HUES6 (cell line): ENCODE data around the gene SEMA7A.
"Not testable (repeated sequence)": the region's sequence is repeated elsewhere in the genome, so short reads cannot be mapped to it uniquely, and the experiment has no call there.

Experiments
- H3K27ac ChIP-seq: 2 replicates; pipeline ENCODE4 v1.7.0; 2013; ENCODE audit warnings: low read depth, mild to moderate bottlenecking, low read length, inconsistent platforms
- H3K27me3 ChIP-seq: 2 replicates; pipeline ENCODE4 v1.6.1; 2013; ENCODE audit warnings: low read length; ENCODE audit not compliant: control insufficient read depth, insufficient read depth
- H3K36me3 ChIP-seq: 2 replicates; pipeline ENCODE4 v1.6.1; 2013; ENCODE audit warnings: low read length; ENCODE audit not compliant: control insufficient read depth, insufficient read depth
- H3K4me1 ChIP-seq: 2 replicates; pipeline ENCODE4 v1.6.1; 2013; ENCODE audit warnings: low read length; ENCODE audit not compliant: control insufficient read depth, insufficient read depth
- H3K4me3 ChIP-seq: 2 replicates; pipeline ENCODE4 v1.5.1; 2013; ENCODE audit warnings: low read depth, low read length
- H3K9ac ChIP-seq: one replicate; pipeline ENCODE4 v1.6.1; 2013; ENCODE audit warnings: mild to moderate bottlenecking, low read length
- H3K9me3 ChIP-seq: 2 replicates; pipeline ENCODE4 v1.6.1; 2013; ENCODE audit warnings: low read depth, low read length; ENCODE audit not compliant: control insufficient read depth, insufficient read depth

SEMA7A gene

DNA sequence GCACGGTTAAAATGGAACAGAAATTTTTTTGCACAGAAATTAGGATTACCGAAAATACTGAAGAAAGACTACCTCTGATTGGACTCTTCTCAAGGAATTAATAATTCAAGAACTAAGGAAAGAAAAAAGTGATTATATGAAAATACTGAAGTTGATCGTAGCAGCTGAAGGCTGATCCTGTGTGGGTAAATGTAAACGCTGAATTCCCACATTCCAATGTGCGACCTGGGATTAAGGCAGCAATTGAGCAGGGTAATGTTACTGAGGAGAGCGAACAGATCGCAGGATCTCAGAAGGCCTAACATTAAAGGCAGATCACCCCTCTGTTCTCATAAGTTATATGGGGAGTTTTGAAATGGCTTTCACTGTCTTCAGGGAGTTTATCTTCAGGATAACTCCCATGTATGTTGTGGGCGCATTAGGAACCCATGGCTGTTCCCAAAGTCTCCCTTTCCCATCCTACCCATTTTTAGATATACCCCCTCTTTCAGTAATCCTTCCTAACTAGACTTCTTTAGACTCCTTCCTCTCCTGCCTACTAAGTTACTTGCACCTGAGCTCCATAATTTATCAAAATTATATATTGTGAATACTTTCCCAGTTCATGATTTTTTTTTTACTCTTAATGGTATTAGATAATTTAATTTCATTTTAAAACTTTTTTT lies 28.2 kb upstream of the SEMA7A start:
- Histone ChIP-seq H3K4me3 (peak overlapping the region; percentile 77), H3K4me1 (peaks cover 5% of the 10 kb centered on the region; the same call in 1 of the 2 replicates), H3K9ac (peak overlapping the region; percentile 69), H3K9me3 (peaks cover 3% of the 10 kb centered on the region; the same call in 1 of the 2 replicates), H3K27ac (peak overlapping the region; percentile 8; the same call in 1 of the 2 replicates), H3K27me3 (no peaks in the 10 kb centered on the region), H3K36me3 (peaks cover 11% of the 10 kb centered on the region; the same call in 1 of the 2 replicates)

DNA sequence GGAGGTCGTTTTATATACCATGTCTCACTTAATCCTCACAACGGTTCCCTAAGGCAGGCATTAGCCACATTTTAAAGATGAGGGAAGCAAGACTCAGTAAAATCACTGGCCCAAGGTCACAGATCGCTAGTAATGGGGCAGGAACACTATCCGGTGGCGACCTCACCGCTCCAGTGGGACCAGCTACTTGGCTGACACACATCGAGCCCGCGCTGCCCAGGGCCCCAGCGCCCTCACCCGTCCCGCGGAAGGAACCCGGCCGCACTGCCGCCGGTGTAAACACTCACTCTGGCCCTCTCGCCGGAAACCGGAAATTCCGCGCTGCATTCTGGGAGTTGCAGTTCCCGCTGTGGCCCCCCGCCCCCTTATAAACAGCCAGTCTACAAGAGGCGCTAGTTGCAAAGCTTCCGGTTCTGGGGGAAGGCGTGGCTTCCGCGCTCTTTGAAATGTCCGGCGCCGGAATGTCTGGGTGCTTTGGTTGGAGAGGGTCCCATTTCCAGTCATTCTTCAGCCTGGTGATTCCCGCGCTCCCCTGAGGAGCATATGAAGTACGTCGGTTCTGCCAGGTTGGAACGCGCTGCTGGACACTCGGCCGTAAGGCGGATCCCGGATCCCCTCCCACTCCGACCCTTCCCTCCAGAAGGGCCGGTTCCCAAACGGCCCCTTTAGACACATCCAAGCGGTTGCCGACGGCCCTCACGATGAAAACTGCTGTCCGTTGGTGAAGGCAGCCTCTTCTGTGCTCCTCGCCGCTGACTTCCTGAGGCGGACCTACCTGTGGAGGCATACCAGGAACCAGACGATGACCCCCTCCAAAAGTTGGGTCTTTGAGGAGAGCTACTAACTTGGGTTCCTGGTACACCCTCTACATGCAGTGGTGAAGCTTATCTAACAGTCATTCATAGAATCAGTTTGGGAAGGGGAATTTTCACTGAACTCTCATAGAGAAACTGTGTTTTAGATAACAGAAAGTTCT lies 27.4 kb upstream of the SEMA7A start, which contains the start of gene UBL7:
Gene UBL7 (minus strand): TSS at position 290 of the 976 bp plus-strand sequence. CDS start 2,293 bp downstream, outside the sequence.
- Histone ChIP-seq H3K9me3 (peaks cover 3% of the 10 kb centered on the region; the same call in 1 of the 2 replicates), H3K9ac (peak within 1 kb of the TSS; percentile 69), H3K36me3 (peaks cover 14% of the 10 kb centered on the region), H3K27me3 (no peaks in the 10 kb centered on the region), H3K4me3 (peak within 1 kb of the TSS; percentile 77), H3K4me1 (peaks cover 5% of the 10 kb centered on the region; the same call in 1 of the 2 replicates), H3K27ac (peak within 1 kb of the TSS; percentile 32; the same call in 1 of the 2 replicates)

DNA sequence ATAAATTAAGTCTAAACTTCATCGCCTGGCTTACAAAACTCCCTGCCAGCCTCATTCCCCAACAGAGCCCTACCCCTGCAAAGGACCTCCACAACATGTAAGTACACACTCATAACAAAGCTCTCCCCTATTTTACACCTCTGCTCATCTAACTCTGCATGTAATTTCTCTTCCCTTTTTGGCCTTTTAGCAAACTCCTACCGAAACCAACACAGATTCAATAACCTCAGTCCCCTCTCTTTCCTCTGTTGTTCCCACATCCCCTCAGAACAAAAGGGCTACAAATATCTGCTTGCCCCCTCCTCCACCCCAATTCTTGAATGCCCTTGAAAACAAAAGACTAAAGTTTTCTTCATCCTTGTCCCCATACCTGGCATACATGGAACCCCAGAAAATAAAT lies 26.5 kb upstream of the SEMA7A start:
- Histone ChIP-seq H3K36me3 (peaks cover 11% of the 10 kb centered on the region), H3K9ac (peak overlapping the region; percentile 56), H3K4me3 (peak overlapping the region; percentile 77), H3K9me3 (peaks cover 3% of the 10 kb centered on the region; the same call in 1 of the 2 replicates), H3K27me3 (no peaks in the 10 kb centered on the region), H3K4me1 (peaks cover 5% of the 10 kb centered on the region; the same call in 1 of the 2 replicates), H3K27ac (peak overlapping the region; percentile 32; the same call in 1 of the 2 replicates)

DNA sequence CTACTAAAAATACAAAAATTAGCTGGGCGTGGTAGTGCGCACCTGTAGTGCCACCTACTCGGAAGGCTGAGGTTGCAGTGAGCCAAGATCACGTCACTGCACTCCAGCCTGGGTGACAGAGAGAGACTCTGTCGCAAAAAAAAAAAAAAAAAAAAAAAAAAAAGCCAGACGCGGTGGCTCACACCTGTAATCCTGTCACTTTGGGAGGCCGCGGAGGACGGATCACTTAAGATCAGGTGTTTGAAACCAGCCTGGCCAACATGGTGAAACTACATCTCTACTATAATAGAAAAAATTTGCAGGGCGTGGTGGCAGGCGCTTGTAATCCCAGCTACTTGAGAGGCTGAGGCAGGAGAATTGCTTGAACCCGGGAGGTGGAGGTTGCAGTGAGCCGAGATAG lies 26.0 kb upstream of the SEMA7A start:
- not testable (repeated sequence) for H3K9me3 ChIP-seq, H3K27me3 ChIP-seq, H3K4me3 ChIP-seq, H3K4me1 ChIP-seq, H3K27ac ChIP-seq, H3K9ac ChIP-seq
- H3K36me3 ChIP-seq: peaks cover 13% of the 10 kb centered on the region

DNA sequence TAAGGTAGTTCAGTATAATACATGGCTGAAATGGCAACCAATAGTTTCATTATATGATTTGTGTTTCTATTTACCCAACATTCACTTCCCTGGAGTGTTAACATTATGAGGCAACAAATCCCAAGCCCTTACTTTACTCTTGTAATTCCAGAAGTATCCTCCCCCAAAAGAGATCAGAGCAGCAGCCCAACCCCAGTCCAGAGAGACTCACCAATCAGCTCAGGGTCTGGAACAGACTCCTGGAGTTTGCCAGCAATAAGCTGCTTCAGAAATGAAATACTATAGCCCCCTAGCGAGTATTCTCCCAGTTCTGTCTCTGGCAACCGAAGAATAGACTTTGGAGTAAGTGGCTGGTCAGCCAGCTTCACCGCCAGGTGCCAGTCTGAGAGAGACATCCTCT lies 24.7 kb upstream of the SEMA7A start:
- Histone ChIP-seq H3K9ac (no peak overlapping the region), H3K27ac (no peak overlapping the region), H3K4me1 (peaks cover 7% of the 10 kb centered on the region; the same call in 1 of the 2 replicates), H3K9me3 (peaks cover 1% of the 10 kb centered on the region; the same call in 1 of the 2 replicates), H3K4me3 (no peak overlapping the region), H3K36me3 (peaks cover 14% of the 10 kb centered on the region), H3K27me3 (no peaks in the 10 kb centered on the region)

DNA sequence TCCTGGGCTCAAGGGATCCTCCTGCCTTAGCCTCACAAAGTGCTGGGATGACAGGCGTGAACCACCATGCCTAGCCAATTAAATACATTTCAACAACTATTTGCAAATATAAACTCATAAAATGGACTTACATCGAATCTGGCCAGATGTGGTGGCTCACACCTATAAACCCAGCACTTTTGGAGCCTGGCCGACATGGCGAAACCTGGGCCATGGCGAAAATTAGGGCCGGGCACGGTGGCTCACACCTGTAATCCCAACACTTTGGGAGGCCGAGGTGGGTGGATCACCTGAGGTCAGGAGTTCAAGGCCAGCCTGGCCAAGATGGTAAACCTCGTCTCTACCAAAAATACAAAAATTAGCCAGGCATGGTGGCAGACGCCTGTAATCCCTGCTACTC lies 23.3 kb upstream of the SEMA7A start:
- not testable (repeated sequence) for H3K4me3 ChIP-seq, H3K4me1 ChIP-seq, H3K9ac ChIP-seq, H3K27me3 ChIP-seq, H3K27ac ChIP-seq, H3K9me3 ChIP-seq
- peaks cover 17% of the 10 kb centered on the region for H3K36me3 ChIP-seq

DNA sequence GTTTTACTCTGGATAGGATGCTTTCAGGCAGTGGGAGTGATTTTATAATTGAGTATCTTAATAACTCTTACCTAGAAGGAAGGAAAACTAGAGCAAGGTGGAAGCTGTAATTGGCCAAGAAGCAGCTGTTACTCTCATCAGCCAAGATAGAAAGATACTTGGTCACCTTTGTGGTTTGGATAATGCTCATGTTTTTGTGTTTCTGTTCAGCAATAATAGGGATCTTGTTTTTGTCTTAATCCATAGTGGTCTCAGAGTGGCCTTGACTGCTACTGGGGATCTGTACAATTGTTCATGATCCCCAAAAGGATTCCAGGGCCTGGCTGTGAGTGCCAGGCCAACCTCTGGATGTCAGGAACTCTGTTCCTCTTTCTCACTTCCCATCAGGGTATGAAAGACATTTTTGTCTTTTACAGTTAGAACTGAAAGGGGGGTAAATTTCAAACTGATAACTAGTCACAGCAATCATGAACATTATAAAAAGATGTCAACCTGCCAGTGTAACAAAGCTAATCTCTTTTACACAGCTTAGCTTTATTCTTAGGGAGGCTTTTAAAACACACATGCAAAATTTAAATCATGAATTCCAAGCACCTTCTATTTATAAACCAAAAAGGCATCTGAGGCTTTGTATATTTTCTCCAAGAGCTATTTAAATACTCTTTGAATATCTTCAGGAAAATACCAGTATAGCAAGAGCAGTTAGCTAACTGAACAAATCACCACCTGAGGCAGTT lies 21.2 kb upstream of the SEMA7A start:
- H3K9me3 ChIP-seq: no peaks in the 10 kb centered on the region
- no peak overlapping the region for H3K27ac ChIP-seq
- peaks cover 31% of the 10 kb centered on the region for H3K36me3 ChIP-seq
- no peak overlapping the region for H3K4me3 ChIP-seq
- H3K27me3 ChIP-seq: no peaks in the 10 kb centered on the region
- H3K9ac ChIP-seq: no peak overlapping the region
- peaks cover 3% of the 10 kb centered on the region; the same call in 1 of the 2 replicates for H3K4me1 ChIP-seq

DNA sequence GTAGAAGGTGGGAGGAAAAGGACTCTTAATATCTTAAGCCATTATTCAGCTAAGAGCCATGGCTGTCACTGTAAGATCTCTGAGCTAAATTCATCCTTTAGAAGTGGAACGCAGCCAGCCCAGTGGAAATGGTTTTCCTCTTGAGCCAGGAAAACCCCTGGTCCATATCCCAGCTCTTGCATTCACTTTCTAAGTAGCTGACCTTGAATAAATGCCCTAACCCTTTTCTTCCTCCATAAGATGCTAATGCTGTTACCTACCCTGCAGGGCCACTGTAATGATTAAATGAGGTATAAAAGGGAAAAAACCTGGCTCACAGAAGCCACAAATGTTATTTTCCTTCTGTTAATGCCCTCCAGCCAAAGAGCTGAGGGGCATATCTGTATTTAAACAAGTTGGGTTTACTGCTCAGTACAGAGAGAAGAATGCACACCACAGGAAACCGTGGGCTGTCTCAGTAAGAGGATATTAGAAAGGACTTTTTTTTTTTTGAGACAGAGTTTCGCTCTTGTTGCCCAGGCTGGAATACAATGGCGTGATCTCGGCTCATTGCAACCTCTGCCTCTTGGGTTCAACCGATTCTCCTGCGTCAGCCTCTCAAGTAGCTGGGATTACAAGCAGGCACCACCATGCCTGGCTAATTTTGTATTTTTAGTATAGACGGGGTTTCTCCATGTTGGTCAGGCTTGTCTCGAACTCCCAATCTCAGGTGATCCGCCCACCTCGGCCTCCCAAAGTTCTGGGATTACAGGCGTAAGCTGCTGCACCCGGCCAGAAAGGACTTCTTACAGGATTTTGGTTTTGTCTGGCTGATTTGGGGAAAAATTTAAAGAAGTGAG lies 20.4 kb upstream of the SEMA7A start:
- H3K4me3 ChIP-seq: no peak overlapping the region
- no peak overlapping the region for H3K27ac ChIP-seq
- no peaks in the 10 kb centered on the region for H3K9me3 ChIP-seq
- no peaks in the 10 kb centered on the region for H3K27me3 ChIP-seq
- no peak overlapping the region for H3K9ac ChIP-seq
- H3K36me3 ChIP-seq: peaks cover 39% of the 10 kb centered on the region
- peaks cover 3% of the 10 kb centered on the region; the same call in 1 of the 2 replicates for H3K4me1 ChIP-seq

DNA sequence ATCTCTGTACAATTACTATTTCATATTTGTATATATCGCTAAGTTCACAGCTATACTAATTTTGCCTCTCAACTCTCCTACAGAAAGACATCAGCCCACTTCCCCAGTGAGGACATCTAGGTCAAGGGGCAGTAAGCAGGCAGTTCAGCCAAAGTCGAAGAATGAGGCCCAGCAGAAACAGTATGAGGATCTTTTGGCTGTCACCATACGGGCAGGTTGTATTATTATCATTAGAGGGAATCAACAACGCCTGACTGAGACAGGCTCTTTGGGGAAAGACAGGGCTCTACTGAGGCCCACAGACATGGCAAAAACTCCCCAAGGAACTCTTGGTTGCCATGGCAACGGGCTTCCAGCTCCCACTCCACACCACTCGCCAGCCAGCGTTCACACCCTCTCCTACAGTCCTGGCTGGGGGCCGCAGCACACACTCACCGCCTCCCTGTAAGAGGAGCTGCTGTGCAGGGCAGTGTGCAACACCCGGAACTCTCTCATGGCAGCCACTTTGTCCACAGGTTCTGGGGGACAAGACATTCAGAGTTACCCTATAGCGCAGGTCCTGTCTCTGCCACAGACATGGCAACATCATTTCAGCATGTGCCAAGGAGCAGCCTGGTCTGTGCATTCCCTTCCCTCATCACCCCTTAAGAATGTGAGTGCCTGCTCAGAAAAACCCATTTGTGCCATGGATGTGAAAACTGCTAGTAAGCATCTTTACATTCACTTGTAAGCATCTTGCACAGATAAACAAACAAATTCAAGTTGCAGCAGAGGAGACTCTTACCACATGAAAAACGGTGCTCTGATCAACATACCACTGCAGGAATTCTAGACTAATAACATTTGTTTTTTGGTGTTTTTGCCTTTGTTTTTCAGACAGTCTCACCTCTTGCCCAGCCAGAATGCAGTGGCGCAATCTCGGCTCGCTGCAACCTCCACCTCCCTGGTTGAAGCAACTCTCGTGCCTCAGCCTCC lies 18.4 kb upstream of the SEMA7A start:
- Histone ChIP-seq H3K36me3 (peaks cover 58% of the 10 kb centered on the region), H3K9ac (no peak overlapping the region), H3K27ac (no peak overlapping the region), H3K4me1 (peaks cover 3% of the 10 kb centered on the region; the same call in 1 of the 2 replicates), H3K27me3 (no peaks in the 10 kb centered on the region), H3K9me3 (no peaks in the 10 kb centered on the region), H3K4me3 (no peak overlapping the region)
